ENCODE data around the gene GALNT10. TPM values are rescaled to one million over a fixed set of nuclear protein-coding genes. Genes with fewer than 3 reads are reported as not detected.
"Not testable (repeated sequence)": the region's sequence is repeated elsewhere in the genome, so short reads cannot be mapped to it uniquely, and the experiment has no call there.

GALNT10 gene
- total RNA-seq, 1 donor from 2014 or later, result 20.6 TPM

DNA sequence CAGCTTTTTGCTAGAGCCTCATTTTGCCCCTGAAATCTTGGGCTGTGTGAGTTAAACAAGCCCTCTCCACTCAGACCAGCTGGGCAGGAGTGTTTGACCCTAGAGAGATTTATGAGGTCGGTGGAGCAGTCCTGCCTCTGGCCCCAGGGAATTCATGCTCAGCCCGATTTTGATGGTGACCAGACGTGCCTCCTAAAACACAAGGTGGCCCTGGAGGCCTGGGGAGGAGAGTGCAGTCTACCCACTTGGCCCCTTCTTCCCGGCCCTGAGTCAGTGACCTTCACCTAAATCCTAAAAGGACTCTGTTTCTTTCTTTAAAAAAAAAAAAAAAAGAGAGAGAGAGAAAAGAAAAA, 168.7 kb downstream of the GALNT10 start:
- TF ChIP-seq, protein P1, sequence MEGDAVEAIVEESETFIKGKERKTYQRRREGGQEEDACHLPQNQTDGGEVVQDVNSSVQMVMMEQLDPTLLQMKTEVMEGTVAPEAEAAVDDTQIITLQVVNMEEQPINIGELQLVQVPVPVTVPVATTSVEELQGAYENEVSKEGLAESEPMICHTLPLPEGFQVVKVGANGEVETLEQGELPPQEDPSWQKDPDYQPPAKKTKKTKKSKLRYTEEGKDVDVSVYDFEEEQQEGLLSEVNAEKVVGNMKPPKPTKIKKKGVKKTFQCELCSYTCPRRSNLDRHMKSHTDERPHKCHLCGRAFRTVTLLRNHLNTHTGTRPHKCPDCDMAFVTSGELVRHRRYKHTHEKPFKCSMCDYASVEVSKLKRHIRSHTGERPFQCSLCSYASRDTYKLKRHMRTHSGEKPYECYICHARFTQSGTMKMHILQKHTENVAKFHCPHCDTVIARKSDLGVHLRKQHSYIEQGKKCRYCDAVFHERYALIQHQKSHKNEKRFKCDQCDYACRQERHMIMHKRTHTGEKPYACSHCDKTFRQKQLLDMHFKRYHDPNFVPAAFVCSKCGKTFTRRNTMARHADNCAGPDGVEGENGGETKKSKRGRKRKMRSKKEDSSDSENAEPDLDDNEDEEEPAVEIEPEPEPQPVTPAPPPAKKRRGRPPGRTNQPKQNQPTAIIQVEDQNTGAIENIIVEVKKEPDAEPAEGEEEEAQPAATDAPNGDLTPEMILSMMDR (IDR thresholded peaks at IDR 0.05; ENCODE audit: unreplicated experiment), result no peak
- H3K27ac Mint-ChIP-seq, result no peak overlapping the region

DNA sequence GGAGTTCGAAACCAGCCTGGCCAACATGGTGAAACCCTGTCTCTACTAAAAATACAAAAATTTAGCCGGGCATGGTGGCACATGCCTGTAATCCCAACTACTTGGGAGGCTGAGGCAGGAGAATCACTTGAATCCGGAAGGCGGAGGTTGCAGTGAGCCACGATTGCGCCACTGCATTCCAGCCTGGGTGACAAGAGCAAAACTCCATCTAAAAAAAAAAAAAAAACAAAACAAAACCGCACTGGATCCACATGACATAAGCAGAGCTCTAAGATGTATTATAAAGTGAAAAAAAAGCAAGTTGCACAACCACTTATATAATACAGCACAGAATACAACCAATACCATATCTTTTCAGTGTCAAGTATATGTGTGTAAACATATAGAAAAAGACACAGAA, 169.7 kb downstream of the GALNT10 start:
- not testable (repeated sequence) for H3K27me3 Mint-ChIP-seq; H3K4me1 Mint-ChIP-seq (ENCODE audit: low read depth); H3K36me3 Mint-ChIP-seq (ENCODE audit: insufficient read depth); H3K27ac Mint-ChIP-seq; H3K9me3 Mint-ChIP-seq (ENCODE audit: low read depth); DNase-seq (ENCODE audit: low spot score, unreplicated experiment); H3K4me3 Mint-ChIP-seq (ENCODE audit: low read depth)

More for the DNA sequence above, 168.7 kb downstream of the GALNT10 start:
- peaks cover 1% of the 10 kb centered on the region for H3K4me1 Mint-ChIP-seq (ENCODE audit: low read depth)
- no peak for DNase-seq (ENCODE audit: low spot score, unreplicated experiment)
- no peak overlapping the region for H3K4me3 Mint-ChIP-seq (ENCODE audit: low read depth)
- no peaks in the 10 kb centered on the region for H3K36me3 Mint-ChIP-seq (ENCODE audit: insufficient read depth)
- H3K27me3 Mint-ChIP-seq, result no peaks in the 10 kb centered on the region
- no peaks in the 10 kb centered on the region for H3K9me3 Mint-ChIP-seq (ENCODE audit: low read depth)

DNA sequence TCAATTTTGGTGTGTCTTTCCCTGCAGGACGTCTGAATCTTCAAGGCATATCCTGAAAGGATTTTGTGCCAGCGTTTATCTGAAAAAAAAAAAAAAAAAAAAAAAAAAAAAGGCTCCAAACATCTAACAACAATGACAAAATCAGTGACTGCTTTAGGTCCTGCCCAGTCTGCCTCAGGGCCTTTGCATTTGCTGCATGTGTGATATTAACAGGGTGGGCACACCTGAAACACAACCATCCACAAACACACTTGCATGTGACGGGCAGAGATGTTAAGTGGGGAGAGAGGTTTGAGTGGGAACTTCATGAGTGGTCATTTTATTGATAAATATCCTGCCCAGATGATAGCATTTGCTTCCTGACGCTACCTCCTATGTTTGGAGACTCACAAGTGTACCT, 172.9 kb downstream of the GALNT10 start:
- TF ChIP-seq, protein P1 (IDR thresholded peaks at IDR 0.05; ENCODE audit: unreplicated experiment), result no peak
- Mint-ChIP-seq H3K36me3 (ENCODE audit: insufficient read depth) (no peaks in the 10 kb centered on the region), H3K9me3 (ENCODE audit: low read depth) (no peaks in the 10 kb centered on the region), H3K27ac (no peak overlapping the region), H3K4me1 (ENCODE audit: low read depth) (peaks cover 15% of the 10 kb centered on the region), H3K27me3 (no peaks in the 10 kb centered on the region), H3K4me3 (ENCODE audit: low read depth) (no peak overlapping the region)
- no peak for DNase-seq (ENCODE audit: low spot score, unreplicated experiment)

DNA sequence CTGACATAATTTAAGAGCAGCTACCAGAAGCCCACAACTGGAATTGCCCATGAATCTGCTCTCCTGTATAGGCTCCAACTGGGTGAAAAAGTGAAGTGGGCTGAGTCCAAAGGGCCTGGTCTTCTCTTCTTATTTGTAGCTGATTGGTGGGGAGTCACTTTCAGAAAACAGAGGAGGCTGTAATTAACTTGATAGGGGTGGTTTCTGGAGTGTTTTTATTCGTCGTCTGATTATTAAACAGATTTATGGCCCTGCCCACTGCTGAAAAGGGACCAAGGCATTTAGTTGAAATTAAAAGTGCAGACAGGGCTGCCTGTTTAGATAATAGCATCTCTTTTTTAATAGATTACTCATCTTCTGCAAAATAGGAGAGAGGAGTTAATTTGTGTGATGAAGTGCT, 174.2 kb downstream of the GALNT10 start:
- H3K27me3 Mint-ChIP-seq, result no peaks in the 10 kb centered on the region
- TF ChIP-seq, protein P1 (IDR thresholded peaks at IDR 0.05; ENCODE audit: unreplicated experiment), result no peak
- H3K9me3 Mint-ChIP-seq (ENCODE audit: low read depth), result no peaks in the 10 kb centered on the region
- no peak for DNase-seq (ENCODE audit: low spot score, unreplicated experiment)
- peaks cover 14% of the 10 kb centered on the region for H3K4me1 Mint-ChIP-seq (ENCODE audit: low read depth)
- no peaks in the 10 kb centered on the region for H3K36me3 Mint-ChIP-seq (ENCODE audit: insufficient read depth)
- no peak overlapping the region for H3K4me3 Mint-ChIP-seq (ENCODE audit: low read depth)
- H3K27ac Mint-ChIP-seq, result peak overlapping the region; percentile 24

DNA sequence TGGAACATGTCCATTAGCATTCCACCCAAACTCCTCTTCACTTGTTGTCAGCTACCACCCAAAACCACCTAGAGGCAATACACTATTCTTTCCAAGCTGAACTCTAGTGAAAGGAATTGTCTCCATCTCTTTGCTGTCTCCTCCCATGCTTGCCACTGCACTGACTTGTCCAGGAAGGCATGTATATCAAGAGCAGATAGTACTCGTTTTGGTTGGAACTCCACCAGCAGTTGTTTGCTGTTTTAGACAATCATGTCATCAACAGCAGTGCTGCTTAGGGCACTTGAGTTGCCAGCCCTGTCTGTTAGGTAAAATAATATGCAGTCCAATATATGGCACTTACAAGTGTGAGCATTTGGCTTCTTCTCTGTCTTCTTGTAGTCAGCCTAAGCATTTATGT, 175.3 kb downstream of the GALNT10 start:
- no peaks in the 10 kb centered on the region for H3K36me3 Mint-ChIP-seq (ENCODE audit: insufficient read depth)
- peaks cover 14% of the 10 kb centered on the region for H3K4me1 Mint-ChIP-seq (ENCODE audit: low read depth)
- no peak overlapping the region for H3K4me3 Mint-ChIP-seq (ENCODE audit: low read depth)
- no peak for DNase-seq (ENCODE audit: low spot score, unreplicated experiment)
- H3K27me3 Mint-ChIP-seq, result no peaks in the 10 kb centered on the region
- H3K27ac Mint-ChIP-seq, result no peak overlapping the region
- TF ChIP-seq, protein P1 (IDR thresholded peaks at IDR 0.05; ENCODE audit: unreplicated experiment), result no peak
- no peaks in the 10 kb centered on the region for H3K9me3 Mint-ChIP-seq (ENCODE audit: low read depth)

DNA sequence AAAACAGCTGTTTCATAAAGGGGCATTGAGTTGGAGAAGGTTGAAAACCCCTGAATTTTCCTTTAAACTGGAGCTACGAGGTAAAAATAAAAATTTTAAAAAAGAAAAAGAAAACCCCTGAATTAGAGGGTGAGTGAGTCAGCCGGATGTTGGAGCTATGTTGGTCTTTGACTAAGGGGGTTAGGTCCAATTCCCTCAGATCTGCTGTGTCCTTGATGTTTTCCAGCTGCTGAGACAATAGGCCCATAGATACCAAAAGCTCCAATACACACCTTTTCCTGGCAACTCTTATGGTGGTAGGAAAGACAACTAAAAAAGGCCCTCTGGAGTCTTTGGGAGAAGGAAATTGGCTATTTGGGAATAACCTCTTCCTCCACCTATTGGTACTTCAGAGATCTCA, 175.8 kb downstream of the GALNT10 start:
- Mint-ChIP-seq H3K27me3 (no peaks in the 10 kb centered on the region), H3K27ac (no peak overlapping the region), H3K4me3 (ENCODE audit: low read depth) (no peak overlapping the region), H3K4me1 (ENCODE audit: low read depth) (peaks cover 14% of the 10 kb centered on the region), H3K9me3 (ENCODE audit: low read depth) (no peaks in the 10 kb centered on the region), H3K36me3 (ENCODE audit: insufficient read depth) (no peaks in the 10 kb centered on the region)
- DNase-seq (ENCODE audit: low spot score, unreplicated experiment), result no peak
- TF ChIP-seq, protein P1 (IDR thresholded peaks at IDR 0.05; ENCODE audit: unreplicated experiment), result no peak

All from progenitor cell of endocrine pancreas (in vitro differentiated cells).